Right lobe of liver (tissue), 6 donors: ENCODE results near the gene NEK10. TPM values are rescaled to one million over a fixed set of nuclear protein-coding genes. Genes with fewer than 3 reads are reported as not detected.

Experiments
- ATAC-seq, 4 donors: fragments of 200-7000 bp; cut with Tn5 transposase; one replicate each; pipeline ENCODE4 v1.9.1; 2020; ENCODE audit warnings: mild to moderate bottlenecking in 4 of 4, moderate library complexity in 4 of 4
- DNase-seq, 3 donors: peaks; one replicate each; pipeline ENCODE4 v3.0.0-alpha.2; 2020
- H3K27ac ChIP-seq, 3 donors: fragments of 200-600 bp; one replicate each; pipeline ENCODE4 v1.8.0; 2022
- H3K27me3 ChIP-seq, 2 donors: fragments of 200-600 bp; one replicate each; pipeline ENCODE4 v1.8.0; 2022
- H3K36me3 ChIP-seq, 4 donors: fragments of 200-600 bp; sonication (generic) in 1 of 4; one replicate each; pipeline versions ENCODE4 v1.5.1 to v1.8.0; 2017 to 2022; ENCODE audit warnings: control low read depth in 1 of 4
- H3K4me1 ChIP-seq, 4 donors: fragments of 200-600 bp; sonication (generic) in 1 of 4; one replicate each; pipeline versions ENCODE4 v1.5.1 to v1.8.0; 2017 to 2022; ENCODE audit warnings: control low read depth in 1 of 4
- H3K4me3 ChIP-seq, 3 donors: fragments of 200-600 bp; one replicate each; pipeline ENCODE4 v1.8.0; 2022
- H3K9me3 ChIP-seq, 4 donors: fragments of 200-600 bp; sonication (generic) in 1 of 4; one replicate each; pipeline versions ENCODE4 v1.5.1 to v1.8.0; 2017 to 2022; ENCODE audit warnings: control low read depth in 1 of 4
- CTCF ChIP-seq, 4 donors: fragments of 200-600 bp in 3 of 4; fragments of 450-650 bp in 1 of 4; IDR thresholded peaks; one replicate each; pipeline versions ENCODE4 v1.5.1 to v1.8.0; 2016 to 2022; ENCODE audit warnings: antibody characterized with exemption in 4 of 4, mild to moderate bottlenecking in 2 of 4
- POLR2A ChIP-seq: fragments of 450-650 bp; IDR thresholded peaks from one replicate; pipeline ENCODE4 v1.6.1; 2017; ENCODE audit warnings: antibody characterized with exemption, mild to moderate bottlenecking
- WGBS: methylation state at CpG from one replicate; pipeline ENCODE4 v1.1.6; 2018; ENCODE audit warnings: low coverage, low lambda C conversion rate; ENCODE audit not compliant: insufficient coverage; ENCODE audit errors: missing lambda C conversion rate; 5-methylcytosine and 5-hydroxymethylcytosine counted together
- intact Hi-C, 2 donors: fragments of 100-400 bp; cut with DNase I; formaldehyde crosslinking; loops; one replicate each; pipeline versions ENCODE4 v1.11.2 to v1.14.1; 2022
- total RNA-seq, 6 experiments: library from RNA; depleted of rRNA in 2 of 6; stranded (reverse); fragments of >200 nt in 2 of 6; fragmentation: NEBNext Ultra II Directional in 3 of 6; extraction: Animal tissue kit (Norgen Biotek cat#: 25700) in 3 of 6; gene quantifications; one replicate each; pipeline versions ENCODE4 v1.1.0 to v1.2.4, GENCODE V29; 2016 to 2023
- donor health status: DM: no; HTN: yes; CAD: no.
- donor health status: DM: no; HTN: no; CAD: no.
- donor health status: DM: no; HTN: no; CAD: no.
- donor health status: DM: no; HTN: yes; CAD: no.
- donor health status: DM: no; HTN: yes; CAD: no.

NEK10 gene
- total RNA-seq, 6 experiments from 2014 or later, result 0.43 to 2.5 (median 0.87) TPM

- Histone ChIP-seq H3K4me1 (no peaks in the 10 kb centered on the region), H3K36me3 (no peaks in the 10 kb centered on the region), H3K27me3 (no peaks in the 10 kb centered on the region), H3K4me3 (no peak overlapping the region), H3K9me3 (no peaks in the 10 kb centered on the region), H3K27ac (no peak overlapping the region)
- ATAC-seq, result no peak
- TF ChIP-seq CTCF (IDR thresholded peaks at IDR 0.05), result no peak
- no peak for TF ChIP-seq POLR2A
- intact Hi-C loops, result no loop called here
- DNase-seq, result no peak
- 25% methylated on average over 5 of the region's 5 CpGs for WGBS
Measured at GRCh38 chr3:27078246-27078913, 290.8 kb downstream of the NEK10 start.

GRCh38 chr3:27076815-27077630 lies 292.2 kb downstream of the NEK10 start:
- Histone ChIP-seq H3K4me1 (no peaks in the 10 kb centered on the region), H3K27ac (no peak overlapping the region), H3K27me3 (no peaks in the 10 kb centered on the region), H3K36me3 (no peaks in the 10 kb centered on the region), H3K9me3 (no peaks in the 10 kb centered on the region), H3K4me3 (no peak overlapping the region)
- no peak for DNase-seq
- TF ChIP-seq POLR2A, result no peak
- TF ChIP-seq CTCF (IDR thresholded peaks at IDR 0.05), result no peak
- peak in 2 of 4 donors; percentile 47 to 48 for ATAC-seq
- 64% methylated on average over 6 of the region's 6 CpGs for WGBS
- intact Hi-C loops, result no loop called here

GRCh38 chr3:27074914-27075313 lies 294.3 kb downstream of the NEK10 start:
- H3K36me3 ChIP-seq, result no peaks in the 10 kb centered on the region
- H3K4me1 ChIP-seq, result no peaks in the 10 kb centered on the region
- ATAC-seq, result no peak
- intact Hi-C loops, result no loop called here
- no peaks in the 10 kb centered on the region for H3K27me3 ChIP-seq
- no peak overlapping the region for H3K4me3 ChIP-seq
- H3K27ac ChIP-seq, result no peak overlapping the region
- no peak for DNase-seq
- 83% methylated on average over 3 of the region's 3 CpGs for WGBS
- no peak for TF ChIP-seq CTCF (IDR thresholded peaks at IDR 0.05)
- no peak for TF ChIP-seq POLR2A
- no peaks in the 10 kb centered on the region for H3K9me3 ChIP-seq

GRCh38 chr3:27073912-27074311 lies 295.3 kb downstream of the NEK10 start:
- DNase-seq (no peak), ATAC-seq (no peak)
- Histone ChIP-seq H3K9me3 (no peaks in the 10 kb centered on the region), H3K36me3 (no peaks in the 10 kb centered on the region), H3K4me1 (no peaks in the 10 kb centered on the region), H3K27ac (no peak overlapping the region), H3K4me3 (no peak overlapping the region), H3K27me3 (no peaks in the 10 kb centered on the region)
- 48% methylated on average over 3 of the region's 3 CpGs for WGBS
- TF ChIP-seq CTCF (IDR thresholded peaks at IDR 0.05) (no peak), POLR2A (no peak)
- intact Hi-C loops, result no loop called here
